SK-N-MC (cell line): ENCODE results near the gene TEX53.

Source experiments
- DNase-seq: peaks from one replicate; pipeline ENCODE4 v3.0.0-alpha.2; 2011; ENCODE audit warnings: low read depth, low spot score
- H3K27ac ChIP-seq: fragments of 200-600 bp; sonication (generic); 2 replicates; pipeline ENCODE4 v1.5.1; 2016; ENCODE audit warnings: mixed run types
- H3K36me3 ChIP-seq: fragments of 200-600 bp; sonication (generic); 2 replicates; pipeline ENCODE4 v1.6.1; 2017; ENCODE audit warnings: antibody characterized with exemption, low read length, mixed read lengths; ENCODE audit not compliant: insufficient read depth
- H3K4me3 ChIP-seq: fragments of 200-600 bp; sonication (generic); 2 replicates; pipeline ENCODE4 v1.5.1; 2016
- H3K9ac ChIP-seq: fragments of 200-600 bp; sonication (generic); 2 replicates; pipeline ENCODE4 v1.8.0; 2017; ENCODE audit warnings: mixed run types, mixed read lengths; ENCODE audit not compliant: insufficient read length
- H3K9me3 ChIP-seq: fragments of 200-600 bp; sonication (generic); 2 replicates; pipeline ENCODE4 v1.6.1; 2017; ENCODE audit warnings: low read depth, mild to moderate bottlenecking, antibody characterized with exemption, low read length, moderate library complexity, mixed read lengths
- EZH2 ChIP-seq: fragments of 200-600 bp; sonication (generic); IDR thresholded peaks from one replicate; pipeline ENCODE4 v1.6.1; 2017; ENCODE audit warnings: antibody characterized with exemption
- FOXP2 ChIP-seq: optimal IDR thresholded peaks from 2 replicates; pipeline ENCODE3; 2011; ENCODE audit warnings: mild to moderate bottlenecking, moderate library complexity; ENCODE audit not compliant: insufficient read depth; ENCODE audit errors: extremely low read length, control extremely low read depth
- POLR2AphosphoS5 ChIP-seq: IDR thresholded peaks from 2 replicates; pipeline ENCODE4 v1.6.1; 2012; ENCODE audit warnings: mild to moderate bottlenecking, low read depth, low read length, borderline replicate concordance

Gene TEX53

GRCh38 chr9:114684036-114684435 lies 26.4 kb upstream of the TEX53 start:
- no peak for DNase-seq
- no peak for TF ChIP-seq FOXP2
- TF ChIP-seq EZH2 = no peak
- no peak for TF ChIP-seq POLR2AphosphoS5
- Histone ChIP-seq H3K36me3 (no peaks in the 10 kb centered on the region), H3K9me3 (no peaks in the 10 kb centered on the region), H3K27ac (no peak overlapping the region), H3K4me3 (no peak overlapping the region), H3K9ac (no peak overlapping the region)

- no peak for DNase-seq
- H3K9me3 ChIP-seq = no peaks in the 10 kb centered on the region
- no peak overlapping the region for H3K27ac ChIP-seq
- no peak overlapping the region for H3K9ac ChIP-seq
- TF ChIP-seq FOXP2 = no peak
- no peak for TF ChIP-seq POLR2AphosphoS5
- no peak for TF ChIP-seq EZH2
- H3K36me3 ChIP-seq = no peaks in the 10 kb centered on the region
- H3K4me3 ChIP-seq = no peak overlapping the region
Observed at GRCh38 chr9:114682846-114683245, 25.2 kb upstream of the TEX53 start.

- no peak within 1 kb of the TSS for H3K4me3 ChIP-seq
- no peak within 1 kb of the TSS for H3K9ac ChIP-seq
- TF ChIP-seq POLR2AphosphoS5 (no peak), FOXP2 (no peak), EZH2 (no peak)
- no peaks in the 10 kb centered on the region for H3K9me3 ChIP-seq
- 0 out of 2 replicates have a peak within 1 kb of the TSS, but pooled peaks have one; percentile 4 for H3K27ac ChIP-seq
- no peaks in the 10 kb centered on the region for H3K36me3 ChIP-seq
- peak; percentile 62 for DNase-seq
Observed at GRCh38 chr9:114681594-114682332, 24.2 kb upstream of the TEX53 start, which contains the start of gene TEX48. TSS of gene TEX48 (minus strand) at chr9:114682192. CDS start at chr9:114671723, 10,469 bp downstream.

DNA sequence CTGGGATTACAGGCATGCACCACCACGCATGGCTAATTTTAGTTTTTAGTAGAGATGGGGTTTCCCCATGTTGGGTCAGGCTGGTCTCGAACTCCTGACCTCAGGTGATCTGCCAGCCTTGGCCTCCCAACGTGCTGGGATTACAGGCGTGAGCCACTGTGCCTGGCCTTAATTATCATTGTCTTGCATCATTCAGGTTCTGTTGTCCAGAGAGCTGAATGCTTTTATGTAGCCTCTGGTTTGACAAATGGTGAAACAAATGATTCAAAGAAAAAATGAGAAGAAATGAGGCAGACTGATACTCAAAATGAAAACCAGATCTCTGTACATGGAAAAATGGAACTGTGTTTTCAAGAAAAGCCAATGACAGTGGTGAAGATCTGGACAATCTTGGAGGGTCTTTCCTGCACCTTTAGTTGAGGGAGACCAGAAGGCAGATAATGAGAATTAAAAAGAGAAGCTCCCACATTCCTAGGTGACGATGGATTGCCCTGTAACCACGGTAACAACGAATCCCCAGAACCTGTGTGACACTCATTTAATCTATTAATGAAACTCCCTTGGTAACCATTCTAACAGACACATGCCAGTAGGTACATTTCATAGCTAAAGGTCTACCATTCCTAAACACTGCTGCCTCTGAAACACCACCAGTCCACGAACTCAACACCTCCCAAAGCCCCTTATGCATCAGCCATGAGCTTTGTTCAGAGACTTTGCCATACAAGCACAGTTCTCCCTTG lies 22.8 kb upstream of the TEX53 start:
- no peaks in the 10 kb centered on the region for H3K9me3 ChIP-seq
- no peak overlapping the region for H3K9ac ChIP-seq
- TF ChIP-seq EZH2 (no peak), POLR2AphosphoS5 (no peak), FOXP2 (no peak)
- no peaks in the 10 kb centered on the region for H3K36me3 ChIP-seq
- H3K4me3 ChIP-seq = no peak overlapping the region
- H3K27ac ChIP-seq = no peak overlapping the region
- no peak for DNase-seq

DNA sequence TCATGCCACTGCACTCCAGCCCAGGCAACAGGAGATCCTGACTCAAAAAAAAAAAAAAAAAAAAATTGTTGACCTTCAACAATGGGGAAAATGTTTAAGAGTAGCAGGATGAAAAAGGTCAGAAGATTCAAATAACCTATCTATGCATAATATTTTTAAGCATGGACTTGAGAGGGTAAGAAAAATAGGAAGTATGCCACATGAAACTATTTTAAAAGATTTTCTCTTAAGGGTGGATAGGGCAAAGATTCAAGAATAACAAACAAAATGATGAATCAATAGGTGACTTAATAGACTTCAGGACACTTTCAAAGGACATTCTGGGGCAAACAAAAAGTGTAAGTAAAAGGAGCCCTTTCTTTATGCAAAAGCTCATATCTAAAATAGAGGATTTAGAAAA lies 21.2 kb upstream of the TEX53 start:
- Histone ChIP-seq H3K9me3 (no peaks in the 10 kb centered on the region), H3K27ac (no peak overlapping the region), H3K9ac (no peak overlapping the region), H3K4me3 (no peak overlapping the region), H3K36me3 (no peaks in the 10 kb centered on the region)
- no peak for DNase-seq
- TF ChIP-seq FOXP2 (no peak), POLR2AphosphoS5 (no peak), EZH2 (no peak)

DNA sequence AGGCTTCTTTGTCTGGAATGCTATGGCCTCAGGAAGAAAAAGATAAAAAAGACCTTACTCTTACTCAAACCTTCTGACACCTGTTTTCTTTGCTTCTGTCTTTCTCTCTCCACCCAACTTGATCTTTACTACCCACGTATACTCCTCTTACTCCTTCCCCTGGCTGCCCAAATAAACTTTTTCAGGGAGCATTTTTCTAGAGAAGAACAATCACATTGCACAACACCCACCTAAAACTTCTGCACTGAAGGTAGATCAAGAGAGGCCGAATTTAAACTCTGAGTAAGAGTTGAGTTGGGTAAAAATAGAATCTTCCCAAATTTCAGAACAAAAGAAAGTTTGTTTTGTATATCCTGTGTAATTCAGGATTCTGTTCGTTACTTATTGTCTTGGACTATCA lies 20.5 kb upstream of the TEX53 start:
- TF ChIP-seq POLR2AphosphoS5 = no peak
- TF ChIP-seq EZH2 = no peak
- no peak for DNase-seq
- Histone ChIP-seq H3K9me3 (no peaks in the 10 kb centered on the region), H3K9ac (no peak overlapping the region), H3K4me3 (no peak overlapping the region), H3K36me3 (no peaks in the 10 kb centered on the region), H3K27ac (peak overlapping the region; percentile 78)

DNA sequence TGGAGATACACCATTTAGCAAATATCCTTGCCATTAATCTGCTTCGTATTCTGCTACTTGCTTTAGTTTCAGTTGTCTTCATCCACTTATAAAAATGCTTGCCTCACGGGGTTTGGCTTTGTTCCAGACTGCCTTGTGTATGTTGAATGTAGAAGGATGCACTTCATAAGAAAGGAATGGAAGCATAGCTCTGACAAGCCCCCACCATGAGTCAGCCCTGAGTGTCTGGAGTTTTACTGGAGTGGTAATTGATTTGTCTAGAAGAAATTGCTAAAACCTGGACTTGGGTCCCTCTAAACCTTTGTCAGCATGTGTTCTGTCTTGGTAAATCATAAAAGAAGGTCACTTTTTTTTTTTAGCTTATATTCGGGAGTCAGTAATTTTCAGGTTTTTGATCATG lies 19.8 kb upstream of the TEX53 start:
- no peaks in the 10 kb centered on the region for H3K9me3 ChIP-seq
- H3K9ac ChIP-seq = peak overlapping the region; percentile 43
- peak overlapping the region; percentile 37; the same call in 1 of the 2 replicates for H3K4me3 ChIP-seq
- H3K36me3 ChIP-seq = no peaks in the 10 kb centered on the region
- TF ChIP-seq POLR2AphosphoS5 (no peak), EZH2 (no peak), FOXP2 (no peak)
- DNase-seq = peak; percentile 98
- H3K27ac ChIP-seq = peak overlapping the region; percentile 78

GRCh38 chr9:114676901-114677300 lies 19.3 kb upstream of the TEX53 start:
- DNase-seq = no peak
- Histone ChIP-seq H3K9me3 (no peaks in the 10 kb centered on the region), H3K9ac (peak overlapping the region; percentile 43), H3K36me3 (no peaks in the 10 kb centered on the region), H3K27ac (peak overlapping the region; percentile 78), H3K4me3 (peak overlapping the region; percentile 37; the same call in 1 of the 2 replicates)
- TF ChIP-seq FOXP2 (no peak), POLR2AphosphoS5 (no peak), EZH2 (no peak)
